HCT116 (cell line): ENCODE measurements around the gene PUSL1.

ENCODE experiments used
- CEBPB ChIP-seq: IDR thresholded peaks from 2 replicates; pipeline ENCODE4 v1.6.1; 2012; ENCODE audit warnings: low read depth
- EZH2 ChIP-seq: fragments of 200-600 bp; sonication (generic); IDR thresholded peaks from 2 replicates; pipeline ENCODE4 v1.6.1; 2017; ENCODE audit warnings: antibody characterized with exemption, mixed run types
- FOSL1 ChIP-seq: IDR thresholded peaks from 2 replicates; pipeline ENCODE4 v1.6.1; 2012; ENCODE audit warnings: low read depth
- JUND ChIP-seq: IDR thresholded peaks from 2 replicates; pipeline ENCODE4 v1.6.1; 2012
- MAX ChIP-seq: IDR thresholded peaks from 2 replicates; pipeline ENCODE4 v1.6.1; 2012
- POLR2A ChIP-seq: IDR thresholded peaks from 2 replicates; pipeline ENCODE4 v1.7.0; 2011; ENCODE audit warnings: borderline replicate concordance; ENCODE audit not compliant: insufficient read depth, insufficient read length; ENCODE audit errors: extremely low read depth
- SIN3A ChIP-seq: IDR thresholded peaks from 2 replicates; pipeline ENCODE4 v1.6.1; 2012; ENCODE audit warnings: low read depth
- TCF7L2 ChIP-seq: IDR thresholded peaks from 2 replicates; pipeline ENCODE4 v1.7.0; 2011; ENCODE audit warnings: borderline replicate concordance, inconsistent platforms; ENCODE audit not compliant: insufficient read depth, insufficient read length; ENCODE audit errors: extremely low read depth
- ZNF274 ChIP-seq: fragments of 200-500 bp; sonication (Bioruptor generic); IDR thresholded peaks from 2 replicates; pipeline ENCODE4 v1.6.1; 2014; ENCODE audit warnings: mild to moderate bottlenecking, low read depth, low read length, inconsistent platforms
- TF ChIP-seq, protein P1 (sequence below), 3 experiments: fragments of 200-600 bp in 1 of 3; sonication (generic) in 1 of 3; IDR thresholded peaks in 2 of 3; conservative IDR thresholded peaks in 1 of 3; 2 replicates each; pipeline ENCODE4 v1.5.1; 2012 to 2017; ENCODE audit warnings: low read depth in 2 of 3, low read length in 2 of 3, antibody characterized with exemption in 1 of 3, borderline replicate concordance in 1 of 3, control low read depth in 1 of 3, mild to moderate bottlenecking in 1 of 3, mixed read lengths in 1 of 3, mixed run types in 1 of 3, moderate library complexity in 1 of 3; ENCODE audit not compliant: insufficient read depth in 1 of 3
- TF ChIP-seq, protein P2 (sequence below): IDR thresholded peaks from 2 replicates; pipeline ENCODE4 v1.6.1; 2012; ENCODE audit warnings: low read depth

GRCh38 chr1:1308756-1309250 is 406 bp downstream of the PUSL1 start:
- TF ChIP-seq, protein P1, sequence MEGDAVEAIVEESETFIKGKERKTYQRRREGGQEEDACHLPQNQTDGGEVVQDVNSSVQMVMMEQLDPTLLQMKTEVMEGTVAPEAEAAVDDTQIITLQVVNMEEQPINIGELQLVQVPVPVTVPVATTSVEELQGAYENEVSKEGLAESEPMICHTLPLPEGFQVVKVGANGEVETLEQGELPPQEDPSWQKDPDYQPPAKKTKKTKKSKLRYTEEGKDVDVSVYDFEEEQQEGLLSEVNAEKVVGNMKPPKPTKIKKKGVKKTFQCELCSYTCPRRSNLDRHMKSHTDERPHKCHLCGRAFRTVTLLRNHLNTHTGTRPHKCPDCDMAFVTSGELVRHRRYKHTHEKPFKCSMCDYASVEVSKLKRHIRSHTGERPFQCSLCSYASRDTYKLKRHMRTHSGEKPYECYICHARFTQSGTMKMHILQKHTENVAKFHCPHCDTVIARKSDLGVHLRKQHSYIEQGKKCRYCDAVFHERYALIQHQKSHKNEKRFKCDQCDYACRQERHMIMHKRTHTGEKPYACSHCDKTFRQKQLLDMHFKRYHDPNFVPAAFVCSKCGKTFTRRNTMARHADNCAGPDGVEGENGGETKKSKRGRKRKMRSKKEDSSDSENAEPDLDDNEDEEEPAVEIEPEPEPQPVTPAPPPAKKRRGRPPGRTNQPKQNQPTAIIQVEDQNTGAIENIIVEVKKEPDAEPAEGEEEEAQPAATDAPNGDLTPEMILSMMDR (IDR thresholded peaks at IDR 0.05 in 2 of 3, conservative IDR thresholded peaks at IDR 0.05 in 1 of 3; ENCODE audit: borderline replicate concordance in 1 of 3, insufficient read depth in 1 of 3, low read depth in 2 of 3, low read length in 2 of 3), result no peak
- TF ChIP-seq EZH2 (no peak), POLR2A (no peak), TCF7L2 (no peak), SIN3A (no peak), MAX (no peak), FOSL1 (no peak), ZNF274 (no peak), CEBPB (no peak), JUND (no peak)
- TF ChIP-seq, protein P2, sequence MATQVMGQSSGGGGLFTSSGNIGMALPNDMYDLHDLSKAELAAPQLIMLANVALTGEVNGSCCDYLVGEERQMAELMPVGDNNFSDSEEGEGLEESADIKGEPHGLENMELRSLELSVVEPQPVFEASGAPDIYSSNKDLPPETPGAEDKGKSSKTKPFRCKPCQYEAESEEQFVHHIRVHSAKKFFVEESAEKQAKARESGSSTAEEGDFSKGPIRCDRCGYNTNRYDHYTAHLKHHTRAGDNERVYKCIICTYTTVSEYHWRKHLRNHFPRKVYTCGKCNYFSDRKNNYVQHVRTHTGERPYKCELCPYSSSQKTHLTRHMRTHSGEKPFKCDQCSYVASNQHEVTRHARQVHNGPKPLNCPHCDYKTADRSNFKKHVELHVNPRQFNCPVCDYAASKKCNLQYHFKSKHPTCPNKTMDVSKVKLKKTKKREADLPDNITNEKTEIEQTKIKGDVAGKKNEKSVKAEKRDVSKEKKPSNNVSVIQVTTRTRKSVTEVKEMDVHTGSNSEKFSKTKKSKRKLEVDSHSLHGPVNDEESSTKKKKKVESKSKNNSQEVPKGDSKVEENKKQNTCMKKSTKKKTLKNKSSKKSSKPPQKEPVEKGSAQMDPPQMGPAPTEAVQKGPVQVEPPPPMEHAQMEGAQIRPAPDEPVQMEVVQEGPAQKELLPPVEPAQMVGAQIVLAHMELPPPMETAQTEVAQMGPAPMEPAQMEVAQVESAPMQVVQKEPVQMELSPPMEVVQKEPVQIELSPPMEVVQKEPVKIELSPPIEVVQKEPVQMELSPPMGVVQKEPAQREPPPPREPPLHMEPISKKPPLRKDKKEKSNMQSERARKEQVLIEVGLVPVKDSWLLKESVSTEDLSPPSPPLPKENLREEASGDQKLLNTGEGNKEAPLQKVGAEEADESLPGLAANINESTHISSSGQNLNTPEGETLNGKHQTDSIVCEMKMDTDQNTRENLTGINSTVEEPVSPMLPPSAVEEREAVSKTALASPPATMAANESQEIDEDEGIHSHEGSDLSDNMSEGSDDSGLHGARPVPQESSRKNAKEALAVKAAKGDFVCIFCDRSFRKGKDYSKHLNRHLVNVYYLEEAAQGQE, result no peak
